HG03520 (cell line): ENCODE data around the gene ZNF682.
"Not testable (repeated sequence)": the region's sequence is repeated elsewhere in the genome, so short reads cannot be mapped to it uniquely, and the experiment has no call there.

Source experiments
- ATAC-seq: cut with Tn5 transposase; IDR thresholded peaks from one replicate; pipeline ENCODE4 v1.9.1; 2021; ENCODE audit warnings: mild to moderate bottlenecking, moderate library complexity; ENCODE audit not compliant: unreplicated experiment

Gene ZNF682

GRCh38 chr19:20039203-20039723 is at the start of gene ZNF682:
ZNF682 (minus strand) TSS chr19:20039505; CDS start chr19:20039345, 160 bp downstream.
- peak; percentile 96 for ATAC-seq

- ATAC-seq = not testable (repeated sequence)
Observed at GRCh38 chr19:20082876-20083275, 43.6 kb upstream of the ZNF682 start.

- not testable (repeated sequence) for ATAC-seq
Observed at GRCh38 chr19:20082232-20082833, 43.0 kb upstream of the ZNF682 start.

GRCh38 chr19:20080656-20081055 is 41.4 kb upstream of the ZNF682 start:
- ATAC-seq = no peak

GRCh38 chr19:20079476-20079875 is 40.2 kb upstream of the ZNF682 start:
- ATAC-seq = no peak

- ATAC-seq = no peak
Observed at GRCh38 chr19:20078581-20079031, 39.3 kb upstream of the ZNF682 start.

GRCh38 chr19:20077791-20078463 is 38.6 kb upstream of the ZNF682 start, which contains the start of gene ZNF90:
ZNF90 (plus strand) TSS chr19:20078000; CDS start chr19:20078133, 133 bp downstream.
- peak; percentile 82 for ATAC-seq

- ATAC-seq = no peak
Observed at GRCh38 chr19:20072936-20073335, 33.6 kb upstream of the ZNF682 start.

- no peak for ATAC-seq
Observed at GRCh38 chr19:20070691-20071090, 31.4 kb upstream of the ZNF682 start.

GRCh38 chr19:20068559-20068958 is 29.3 kb upstream of the ZNF682 start:
- not testable (repeated sequence) for ATAC-seq

GRCh38 chr19:20067943-20068342 is 28.6 kb upstream of the ZNF682 start:
- ATAC-seq = no peak

- ATAC-seq = no peak
Observed at GRCh38 chr19:20066861-20067260, 27.6 kb upstream of the ZNF682 start.

GRCh38 chr19:20060282-20060681 is 21.0 kb upstream of the ZNF682 start:
- no peak for ATAC-seq

GRCh38 chr19:20058738-20059137 is 19.4 kb upstream of the ZNF682 start:
- ATAC-seq = not testable (repeated sequence)

GRCh38 chr19:20051841-20052768 is 12.8 kb upstream of the ZNF682 start:
- ATAC-seq = peak; percentile 69

GRCh38 chr19:20045742-20046141 is 6.4 kb upstream of the ZNF682 start:
- ATAC-seq = not testable (repeated sequence)

- no peak for ATAC-seq
Observed at GRCh38 chr19:20044663-20045062, 5.4 kb upstream of the ZNF682 start.

GRCh38 chr19:20038358-20039202 is 725 bp downstream of the ZNF682 start:
- ATAC-seq = peak; percentile 15

GRCh38 chr19:20035935-20036334 is 3.4 kb downstream of the ZNF682 start:
- no peak for ATAC-seq

GRCh38 chr19:20028611-20029010 is 10.7 kb downstream of the ZNF682 start:
- no peak for ATAC-seq
